Lung (tissue), 12 donors: ENCODE results near the gene NTNG2. TPM values are rescaled to one million over a fixed set of nuclear protein-coding genes. Genes with fewer than 3 reads are reported as not detected.

Experiments
- ATAC-seq: fragments of 200-7000 bp; cut with Tn5 transposase; one replicate; pipeline ENCODE4 v1.9.1; 2020; ENCODE audit warnings: moderate number of reproducible peaks; ENCODE audit not compliant: insufficient read depth, low FRiP score
- DNase-seq, 3 donors: peaks; one replicate each; pipeline ENCODE4 v3.0.0-alpha.2; 2013 to 2017
- H3K27ac ChIP-seq, 2 donors: one replicate each; pipeline ENCODE4 v1.5.1; 2013; ENCODE audit warnings: mild to moderate bottlenecking in 2 of 2, moderate library complexity in 2 of 2, control low read depth in 1 of 2, inconsistent platforms in 1 of 2, low read depth in 1 of 2, low read length in 1 of 2
- H3K27me3 ChIP-seq, 3 donors: one replicate each; pipeline ENCODE4 v1.5.1; 2013; ENCODE audit warnings: low read length in 2 of 3; ENCODE audit not compliant: control insufficient read depth in 3 of 3, insufficient read depth in 3 of 3
- H3K36me3 ChIP-seq, 4 donors: one replicate each; pipeline ENCODE4 v1.5.1; 2013; ENCODE audit warnings: low read length in 4 of 4, mild to moderate bottlenecking in 1 of 4, moderate library complexity in 1 of 4; ENCODE audit not compliant: control insufficient read depth in 4 of 4, insufficient read depth in 4 of 4
- H3K4me1 ChIP-seq, 5 donors: one replicate each; pipeline ENCODE4 v1.5.1; 2013; ENCODE audit warnings: low read length in 5 of 5, mild to moderate bottlenecking in 2 of 5, moderate library complexity in 1 of 5; ENCODE audit not compliant: control insufficient read depth in 5 of 5, insufficient read depth in 5 of 5
- H3K4me3 ChIP-seq: one replicate; pipeline ENCODE4 v1.5.1; 2013; ENCODE audit warnings: mild to moderate bottlenecking, control low read depth, moderate library complexity
- H3K9ac ChIP-seq, 2 donors: one replicate each; pipeline ENCODE4 v1.5.1; 2013; ENCODE audit warnings: low read length in 2 of 2, control low read depth in 1 of 2; ENCODE audit not compliant: insufficient read depth in 1 of 2
- H3K9me3 ChIP-seq, 4 donors: one replicate each; pipeline ENCODE4 v1.5.1; 2013; ENCODE audit warnings: low read length in 3 of 4, mild to moderate bottlenecking in 1 of 4, moderate library complexity in 1 of 4; ENCODE audit not compliant: control insufficient read depth in 4 of 4, insufficient read depth in 3 of 4
- CTCF ChIP-seq: IDR thresholded peaks from 2 replicates; pipeline ENCODE4 v1.5.1; 2012; ENCODE audit warnings: mild to moderate bottlenecking; ENCODE audit errors: control extremely low read depth, extremely low read depth
- WGBS, 2 donors: extraction: QIAGEN DNeasy Blood & Tissue Kit; methylation state at CpG; one replicate each; pipeline ENCODE4 v1.1.7; 2013; 5-methylcytosine and 5-hydroxymethylcytosine counted together
- polyA plus RNA-seq, 2 donors: library from polyadenylated mRNA; stranded (reverse); fragments of 200-250 nt; gene quantifications; one replicate each; pipeline ENCODE4 v1.2.1, GENCODE V29; 2013
- total RNA-seq, 2 donors: library from RNA; depleted of rRNA in 1 of 2; stranded (reverse); fragments of >200 nt in 1 of 2; gene quantifications; one replicate each; pipeline ENCODE4 v1.2.1, GENCODE V29; 2014 to 2021
- donor health status: control.
- donor health status: control.
- donor health status: Bipolar disorder and iron deficiency.
- donor health status: healthy.
- donor health status: DM: yes; HTN: yes; CAD: no.

Gene NTNG2
- total and polyA plus RNA-seq, 4 donors = 2.2 to 4.4 (median 2.5) TPM

- 19 to 30% methylated on average over 1 of the region's 1 CpG for WGBS, 2 donors
- ATAC-seq (no peak), DNase-seq (peak in 1 of 3 donors; percentile 47)
- Histone ChIP-seq H3K27me3 (no peaks in the 10 kb centered on the region), H3K27ac (no peak overlapping the region), H3K9ac (no peak overlapping the region), H3K4me1 (peaks cover 2 to 47% (median 6%) of the 10 kb centered on the region in 5 donors), H3K36me3 (peaks cover 5 to 30% (median 19%) of the 10 kb centered on the region in 4 donors), H3K9me3 (peaks cover 0 to 2% (median 0%) of the 10 kb centered on the region in 4 donors), H3K4me3 (no peak overlapping the region)
- TF ChIP-seq CTCF = no peak
Observed at GRCh38 chr9:132288361-132288760, 126.5 kb downstream of the NTNG2 start.

- DNase-seq (peak; percentile 19 to 65 (median 61)), ATAC-seq (no peak)
- Histone ChIP-seq H3K36me3 (peaks cover 5 to 28% (median 17%) of the 10 kb centered on the region in 4 donors), H3K9me3 (peaks cover 0 to 2% (median 0%) of the 10 kb centered on the region in 4 donors), H3K27ac (no peak overlapping the region), H3K4me1 (peaks cover 2 to 43% (median 6%) of the 10 kb centered on the region in 5 donors), H3K9ac (no peak overlapping the region), H3K4me3 (no peak overlapping the region), H3K27me3 (no peaks in the 10 kb centered on the region)
- no peak for TF ChIP-seq CTCF
- WGBS, 2 donors = 64 to 80% methylated on average over 2 of the region's 2 CpGs
Observed at GRCh38 chr9:132288966-132289365, 127.1 kb downstream of the NTNG2 start.

- H3K4me3 ChIP-seq = no peak overlapping the region
- DNase-seq = no peak
- peaks cover 0 to 18% (median 6%) of the 10 kb centered on the region in 5 donors for H3K4me1 ChIP-seq
- TF ChIP-seq CTCF = no peak
- no peak overlapping the region for H3K27ac ChIP-seq
- no peak overlapping the region for H3K9ac ChIP-seq
- no peak for ATAC-seq
- H3K36me3 ChIP-seq = peaks cover 20 to 34% (median 27%) of the 10 kb centered on the region in 4 donors
- H3K27me3 ChIP-seq = no peaks in the 10 kb centered on the region
- no peaks in the 10 kb centered on the region for H3K9me3 ChIP-seq
- 87% methylated on average over 13 of the region's 13 CpGs for WGBS, 2 donors
Observed at GRCh38 chr9:132293145-132293721, 131.4 kb downstream of the NTNG2 start.

Other genes starting within 250 kb of the NTNG2 start
- 10 to 100 TPM in 1 of 2 donors, 1 to 10 TPM in 1; 9.8 to 17.8 TPM for gene MED27, start 82.2 kb upstream of the NTNG2 start, total RNA-seq
- 10 to 100 TPM; 15.6 to 22.3 TPM for gene MED27, start 82.2 kb upstream of the NTNG2 start, polyA plus RNA-seq
- gene SETX, start 192.9 kb downstream of the NTNG2 start, total RNA-seq = 10 to 100 TPM; 44.6 to 90.0 TPM
- 10 to 100 TPM; 14.6 to 23.8 TPM for gene SETX, start 192.9 kb downstream of the NTNG2 start, polyA plus RNA-seq
- gene TTF1, start 244.8 kb downstream of the NTNG2 start, total RNA-seq = 10 to 100 TPM; 10.1 to 17.3 TPM
- gene TTF1, start 244.8 kb downstream of the NTNG2 start, polyA plus RNA-seq = 10 to 100 TPM; 12.6 to 14.0 TPM
- gene CFAP77, start 248.2 kb downstream of the NTNG2 start, total RNA-seq = 10 to 100 TPM in 1 of 2 donors, 1 to 10 TPM in 1; 6.9 to 12.8 TPM
- gene CFAP77, start 248.2 kb downstream of the NTNG2 start, polyA plus RNA-seq = 1 to 10 TPM; 4.9 to 5.5 TPM